Astrocyte of the spinal cord (primary cell): ENCODE results near the gene TMEM178A.
"Not testable (repeated sequence)": the region's sequence is repeated elsewhere in the genome, so short reads cannot be mapped to it uniquely, and the experiment has no call there.

ENCODE experiments used
- DNase-seq: peaks from one replicate; pipeline ENCODE4 v3.0.0; 2011; ENCODE audit warnings: low read depth, low spot score
- H3K4me3 ChIP-seq: 2 replicates; pipeline ENCODE4 v1.5.1; 2011; ENCODE audit warnings: low read depth, mild to moderate bottlenecking, low read length, moderate library complexity
- CTCF ChIP-seq: IDR thresholded peaks from 2 replicates; pipeline ENCODE4 v1.5.1; 2012; ENCODE audit warnings: low read depth, mild to moderate bottlenecking, low read length, inconsistent platforms
- in situ Hi-C: cut with HindIII; loops from 2 replicates; pipeline ENCODE4 v1.10.0; 2017; ENCODE audit warnings: low sequenced_read_pairs

The TMEM178A gene

GRCh38 chr2:39723946-39724827, 58.5 kb downstream of the TMEM178A start:
- DNase-seq: peak; percentile 28
- in situ Hi-C loops: no loop called here
- no peak for TF ChIP-seq CTCF
- H3K4me3 ChIP-seq: no peak overlapping the region

GRCh38 chr2:39724828-39725144, 59.1 kb downstream of the TMEM178A start:
- no peak overlapping the region for H3K4me3 ChIP-seq
- in situ Hi-C loops: no loop called here
- no peak for DNase-seq
- no peak for TF ChIP-seq CTCF

GRCh38 chr2:39725401-39725800, 59.7 kb downstream of the TMEM178A start:
- no peak overlapping the region for H3K4me3 ChIP-seq
- DNase-seq: no peak
- in situ Hi-C loops: no loop called here
- no peak for TF ChIP-seq CTCF

GRCh38 chr2:39728085-39728484, 62.4 kb downstream of the TMEM178A start:
- peak; percentile 32 for DNase-seq
- in situ Hi-C loops, H3K4me3 ChIP-seq: not testable (repeated sequence)

- no peak overlapping the region for H3K4me3 ChIP-seq
- DNase-seq: peak; percentile 26
- in situ Hi-C loops: no loop called here
- TF ChIP-seq CTCF: peak; percentile 75
Measured at GRCh38 chr2:39728941-39729351, 63.2 kb downstream of the TMEM178A start.

- no peak for TF ChIP-seq CTCF
- in situ Hi-C loops: no loop called here
- DNase-seq: no peak
Measured at GRCh38 chr2:39730276-39730675, 64.6 kb downstream of the TMEM178A start.

GRCh38 chr2:39730685-39731302, 65.1 kb downstream of the TMEM178A start:
- peak; percentile 66 for TF ChIP-seq CTCF
- in situ Hi-C loops: no loop called here
- H3K4me3 ChIP-seq: no peak overlapping the region
- peak; percentile 35 for DNase-seq

More at GRCh38 chr2:39730276-39730675, 64.6 kb downstream of the TMEM178A start:
- no peak overlapping the region for H3K4me3 ChIP-seq
